OCI-LY7 (cell line): ENCODE measurements around the gene GPR156.

Experiments
- CTCF ChIP-seq: fragments of 200-600 bp; sonication (generic); conservative IDR thresholded peaks from 2 replicates; pipeline ENCODE4 v1.5.1; 2014; ENCODE audit warnings: mild to moderate bottlenecking, antibody characterized with exemption, low read length, moderate library complexity, mixed read lengths
- EZH2phosphoT487 ChIP-seq: fragments of 200-600 bp; sonication (generic); IDR thresholded peaks from 2 replicates; pipeline ENCODE4 v1.6.1; 2018; ENCODE audit warnings: low read depth, borderline replicate concordance, mild to moderate bottlenecking, mixed run types, antibody characterized with exemption, low read length, moderate library complexity, mixed read lengths

GRCh38 chr3:120239644-120240043 is 45.4 kb downstream of the GPR156 start:
- TF ChIP-seq CTCF (no peak), EZH2phosphoT487 (no peak)
